ENCODE measurements around the gene BCAP31.

Gene BCAP31

DNA sequence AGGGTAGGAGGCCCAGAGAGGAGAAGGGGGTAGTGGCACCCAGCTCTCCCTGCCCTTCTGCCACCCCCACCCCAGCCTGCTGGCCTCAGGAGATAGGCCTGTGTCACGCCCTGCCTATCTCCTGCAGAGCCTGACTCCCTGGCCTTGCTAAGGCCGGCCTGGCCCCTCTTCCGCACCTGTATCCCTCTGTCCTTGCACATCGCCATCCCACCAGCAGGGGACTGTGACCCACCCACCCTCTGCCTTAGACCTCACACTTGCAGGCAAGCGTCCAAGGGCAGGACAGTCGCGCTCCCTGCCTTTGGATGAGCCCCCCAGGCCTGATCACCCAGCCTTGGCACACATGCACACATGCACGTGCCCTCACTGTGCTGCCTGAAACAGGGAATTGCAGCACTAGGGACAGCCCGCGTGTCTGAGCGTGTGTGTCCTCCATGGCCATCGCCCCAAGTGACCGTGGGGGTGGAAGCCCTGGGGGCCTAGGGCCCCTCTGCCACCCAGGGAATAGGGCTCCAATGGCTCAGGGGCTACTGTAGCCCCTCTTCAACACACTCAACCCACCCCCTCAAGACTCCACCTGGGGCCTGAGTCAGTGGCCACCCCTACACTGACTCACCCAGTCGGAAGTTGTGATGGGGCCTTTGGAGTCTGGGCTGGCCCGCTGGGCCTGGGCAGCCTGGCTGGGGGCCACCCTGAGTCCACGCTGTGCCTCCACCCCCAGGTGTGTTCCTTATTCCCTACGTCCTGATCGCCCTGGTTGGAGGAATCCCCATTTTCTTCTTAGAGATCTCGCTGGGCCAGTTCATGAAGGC is 34.3 kb downstream of the BCAP31 start:
- no peaks in the 10 kb centered on the region for H3K27me3 ChIP-seq (ENCODE audit: insufficient read depth, poor library complexity, severe bottlenecking)
- H3K4me1 ChIP-seq (ENCODE audit: insufficient read depth, poor library complexity, severe bottlenecking), result no peaks in the 10 kb centered on the region
- ATAC-seq (ENCODE audit: low read depth), result peak; percentile 65
- H3K9me3 ChIP-seq (ENCODE audit: severe bottlenecking), result no peaks in the 10 kb centered on the region
- DNase-seq (ENCODE audit: low spot score), result no peak
- H3K27ac ChIP-seq (ENCODE audit: poor library complexity, severe bottlenecking), result peak overlapping the region; percentile 48
- H3K4me3 ChIP-seq (ENCODE audit: severe bottlenecking), result peak overlapping the region; percentile 23
- TF ChIP-seq, protein P1, sequence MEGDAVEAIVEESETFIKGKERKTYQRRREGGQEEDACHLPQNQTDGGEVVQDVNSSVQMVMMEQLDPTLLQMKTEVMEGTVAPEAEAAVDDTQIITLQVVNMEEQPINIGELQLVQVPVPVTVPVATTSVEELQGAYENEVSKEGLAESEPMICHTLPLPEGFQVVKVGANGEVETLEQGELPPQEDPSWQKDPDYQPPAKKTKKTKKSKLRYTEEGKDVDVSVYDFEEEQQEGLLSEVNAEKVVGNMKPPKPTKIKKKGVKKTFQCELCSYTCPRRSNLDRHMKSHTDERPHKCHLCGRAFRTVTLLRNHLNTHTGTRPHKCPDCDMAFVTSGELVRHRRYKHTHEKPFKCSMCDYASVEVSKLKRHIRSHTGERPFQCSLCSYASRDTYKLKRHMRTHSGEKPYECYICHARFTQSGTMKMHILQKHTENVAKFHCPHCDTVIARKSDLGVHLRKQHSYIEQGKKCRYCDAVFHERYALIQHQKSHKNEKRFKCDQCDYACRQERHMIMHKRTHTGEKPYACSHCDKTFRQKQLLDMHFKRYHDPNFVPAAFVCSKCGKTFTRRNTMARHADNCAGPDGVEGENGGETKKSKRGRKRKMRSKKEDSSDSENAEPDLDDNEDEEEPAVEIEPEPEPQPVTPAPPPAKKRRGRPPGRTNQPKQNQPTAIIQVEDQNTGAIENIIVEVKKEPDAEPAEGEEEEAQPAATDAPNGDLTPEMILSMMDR (IDR thresholded peaks at IDR 0.05; ENCODE audit: poor library complexity, severe bottlenecking), result peak; percentile 12
- H3K36me3 ChIP-seq (ENCODE audit: low read depth), result peaks cover 5% of the 10 kb centered on the region; the same call in 1 of the 2 replicates

DNA sequence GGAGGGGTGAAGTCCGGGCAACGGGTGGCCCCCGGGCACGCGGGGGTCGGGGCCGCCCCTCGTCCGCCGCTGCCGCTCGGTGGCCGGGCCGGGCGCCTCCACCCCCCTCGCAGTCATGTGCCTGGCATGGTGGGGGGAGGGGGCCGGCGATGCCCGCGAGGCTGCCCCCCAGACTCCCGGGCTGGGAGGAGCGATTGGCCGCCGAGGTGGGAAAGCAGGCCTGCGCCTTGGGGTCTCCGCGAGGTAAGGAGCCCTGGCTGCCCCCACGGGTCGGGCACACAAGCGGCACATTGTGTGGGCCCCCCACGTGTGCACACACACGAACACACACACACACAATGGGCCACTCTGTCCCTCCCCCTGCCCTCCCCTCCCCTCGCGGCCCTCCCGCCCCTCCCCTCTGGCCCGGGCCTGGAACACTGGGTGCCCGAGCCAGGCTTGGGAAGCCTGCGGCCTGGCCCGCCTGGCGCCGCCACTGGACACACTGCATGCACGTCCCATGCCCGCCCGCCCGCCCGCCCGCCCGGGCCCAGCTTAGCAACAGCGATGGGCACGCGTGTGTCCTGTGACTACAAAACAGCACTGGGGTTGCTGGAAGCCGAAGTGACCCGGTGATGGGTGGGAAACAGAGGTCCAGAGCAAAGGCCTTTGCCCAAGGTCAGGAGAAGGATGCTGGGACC is 35.1 kb downstream of the BCAP31 start:
- Histone ChIP-seq H3K4me1 (ENCODE audit: insufficient read depth, poor library complexity, severe bottlenecking) (no peaks in the 10 kb centered on the region), H3K9me3 (ENCODE audit: severe bottlenecking) (no peaks in the 10 kb centered on the region), H3K36me3 (ENCODE audit: low read depth) (peaks cover 5% of the 10 kb centered on the region; the same call in 1 of the 2 replicates), H3K27me3 (ENCODE audit: insufficient read depth, poor library complexity, severe bottlenecking) (no peaks in the 10 kb centered on the region), H3K27ac (ENCODE audit: poor library complexity, severe bottlenecking) (peak overlapping the region; percentile 48), H3K4me3 (ENCODE audit: severe bottlenecking) (peak overlapping the region; percentile 40)
- TF ChIP-seq, protein P1 (IDR thresholded peaks at IDR 0.05; ENCODE audit: poor library complexity, severe bottlenecking), result no peak
- ATAC-seq (ENCODE audit: low read depth) (peak; percentile 29; the same call in 2 of the 3 replicates), DNase-seq (ENCODE audit: low spot score) (no peak)

GRCh38 chrX:153688506-153688905 is 35.7 kb downstream of the BCAP31 start:
- TF ChIP-seq, protein P1 (IDR thresholded peaks at IDR 0.05; ENCODE audit: poor library complexity, severe bottlenecking), result no peak
- no peaks in the 10 kb centered on the region for H3K9me3 ChIP-seq (ENCODE audit: severe bottlenecking)
- H3K36me3 ChIP-seq (ENCODE audit: low read depth), result peaks cover 5% of the 10 kb centered on the region; the same call in 1 of the 2 replicates
- no peaks in the 10 kb centered on the region for H3K27me3 ChIP-seq (ENCODE audit: insufficient read depth, poor library complexity, severe bottlenecking)
- H3K4me1 ChIP-seq (ENCODE audit: insufficient read depth, poor library complexity, severe bottlenecking), result no peaks in the 10 kb centered on the region
- peak overlapping the region; percentile 48 for H3K27ac ChIP-seq (ENCODE audit: poor library complexity, severe bottlenecking)
- peak overlapping the region; percentile 40 for H3K4me3 ChIP-seq (ENCODE audit: severe bottlenecking)
- no peak for ATAC-seq (ENCODE audit: low read depth)
- no peak for DNase-seq (ENCODE audit: low spot score)

DNA sequence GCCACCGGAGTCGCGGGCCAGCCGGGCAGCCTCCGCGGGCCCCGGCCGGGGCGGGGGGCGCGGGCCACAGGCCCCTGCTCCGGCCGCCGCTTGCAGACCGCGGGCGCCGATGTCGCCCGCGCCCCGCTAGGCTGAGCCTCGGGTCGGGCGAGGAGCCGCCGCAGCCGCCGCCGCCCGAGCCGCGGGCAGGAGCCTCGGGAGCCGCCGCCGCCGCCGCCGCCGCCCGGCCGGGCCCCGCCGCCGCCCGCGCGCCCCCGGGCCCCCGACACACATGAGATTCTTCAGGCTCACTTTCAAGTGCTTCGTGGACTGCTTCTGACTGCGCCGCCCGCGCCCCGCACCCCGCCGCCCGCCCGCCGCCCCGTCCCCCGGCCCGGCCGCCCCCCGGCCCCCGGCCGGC is 36.1 kb downstream of the BCAP31 start:
- no peaks in the 10 kb centered on the region for H3K4me1 ChIP-seq (ENCODE audit: insufficient read depth, poor library complexity, severe bottlenecking)
- H3K9me3 ChIP-seq (ENCODE audit: severe bottlenecking), result no peaks in the 10 kb centered on the region
- no peak overlapping the region for H3K27ac ChIP-seq (ENCODE audit: poor library complexity, severe bottlenecking)
- no peaks in the 10 kb centered on the region for H3K27me3 ChIP-seq (ENCODE audit: insufficient read depth, poor library complexity, severe bottlenecking)
- H3K4me3 ChIP-seq (ENCODE audit: severe bottlenecking), result peak overlapping the region; percentile 29
- no peak for ATAC-seq (ENCODE audit: low read depth)
- TF ChIP-seq, protein P1 (IDR thresholded peaks at IDR 0.05; ENCODE audit: poor library complexity, severe bottlenecking), result no peak
- H3K36me3 ChIP-seq (ENCODE audit: low read depth), result peaks cover 5% of the 10 kb centered on the region; the same call in 1 of the 2 replicates
- no peak for DNase-seq (ENCODE audit: low spot score)

All from RWPE2 (cell line).